ENCODE data around the gene RAB40C.

Gene RAB40C

GRCh38 chr16:671353-672131 lies 81.7 kb downstream of the RAB40C start:
- no peak for DNase-seq

DNA sequence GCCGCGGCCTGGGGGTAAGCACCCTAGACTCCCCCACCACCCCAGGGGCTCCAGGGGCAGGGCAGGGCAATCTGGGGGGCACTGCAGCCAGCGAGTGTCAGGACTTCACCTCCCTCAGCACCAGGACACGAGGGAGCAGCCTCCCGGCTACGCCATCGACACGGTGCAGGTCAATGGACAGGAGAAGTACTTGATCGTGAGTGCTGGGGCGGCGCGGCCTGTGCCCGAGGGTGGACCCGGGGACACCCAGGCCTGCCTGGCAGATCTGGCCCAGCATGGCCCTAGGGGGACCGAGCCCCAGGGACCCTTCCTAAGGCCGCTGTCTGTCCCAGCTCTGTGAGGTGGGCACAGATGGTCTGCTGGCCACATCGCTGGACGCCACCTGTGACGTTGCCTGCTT lies 82.5 kb downstream of the RAB40C start:
- no peak for DNase-seq

- DNase-seq = no peak
These were observed 83.0 kb downstream of the RAB40C start for GRCh38 chr16:672851-673250.

GRCh38 chr16:673399-673991 lies 83.6 kb downstream of the RAB40C start:
- DNase-seq = no peak

- no peak for DNase-seq
These were observed 84.5 kb downstream of the RAB40C start for GRCh38 chr16:674214-674881.

DNA sequence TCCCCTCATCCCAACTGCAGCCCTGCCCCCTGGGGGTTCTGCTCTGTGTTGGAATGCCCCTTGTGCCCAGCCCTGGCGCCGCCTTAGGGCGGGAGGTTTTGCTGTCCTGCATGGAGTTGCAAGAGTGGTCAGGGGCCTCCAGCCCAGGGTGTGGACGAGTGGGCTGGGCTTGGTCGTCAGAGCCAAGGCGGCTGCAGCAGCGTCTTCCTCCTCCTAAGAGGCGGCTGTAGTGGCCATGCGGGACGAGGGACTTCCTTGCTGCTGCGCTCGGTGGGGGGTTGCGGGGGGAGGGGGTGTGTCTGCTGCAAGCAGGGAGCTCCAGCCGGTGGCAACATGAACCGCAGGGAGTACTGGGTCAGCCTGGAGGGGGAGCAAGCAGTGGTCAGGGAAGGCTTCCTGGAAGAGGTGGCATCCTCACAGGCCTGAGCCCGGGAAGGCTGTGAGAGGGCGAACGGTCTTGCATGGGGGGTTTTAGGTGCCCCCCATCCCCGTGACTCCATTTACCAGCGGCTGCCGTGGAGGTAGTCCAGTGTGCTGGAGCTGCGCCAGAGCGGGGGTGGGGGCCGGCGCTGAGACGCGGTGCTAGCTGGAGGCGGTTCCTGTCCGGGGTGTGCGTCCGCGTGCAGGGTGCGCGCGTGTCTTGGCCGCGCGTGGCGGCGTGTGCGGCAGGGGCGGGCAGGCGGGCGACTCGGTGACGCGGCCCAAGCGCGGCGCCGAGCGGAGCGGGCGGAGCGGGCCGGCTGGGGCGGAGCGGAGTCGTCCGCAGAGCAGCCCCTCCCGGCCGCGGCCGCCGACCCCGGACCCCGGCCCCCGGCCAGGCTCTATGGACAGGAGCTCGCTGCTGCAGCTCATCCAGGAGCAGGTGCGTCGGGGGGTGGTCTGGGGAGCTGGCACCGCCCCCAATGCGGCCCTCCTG lies 85.4 kb downstream of the RAB40C start, which contains the start of gene RHBDL1:
Gene RHBDL1 (plus strand): TSS at position 704 of the 916 bp plus-strand sequence. CDS start 120 bp downstream, at position 824.
- DNase-seq = peak; percentile 43

GRCh38 chr16:675884-676564 lies 86.2 kb downstream of the RAB40C start:
- no peak for DNase-seq

GRCh38 chr16:676565-676902 lies 86.7 kb downstream of the RAB40C start:
- no peak for DNase-seq

GRCh38 chr16:676913-677312 lies 87.0 kb downstream of the RAB40C start:
- DNase-seq = no peak

DNA sequence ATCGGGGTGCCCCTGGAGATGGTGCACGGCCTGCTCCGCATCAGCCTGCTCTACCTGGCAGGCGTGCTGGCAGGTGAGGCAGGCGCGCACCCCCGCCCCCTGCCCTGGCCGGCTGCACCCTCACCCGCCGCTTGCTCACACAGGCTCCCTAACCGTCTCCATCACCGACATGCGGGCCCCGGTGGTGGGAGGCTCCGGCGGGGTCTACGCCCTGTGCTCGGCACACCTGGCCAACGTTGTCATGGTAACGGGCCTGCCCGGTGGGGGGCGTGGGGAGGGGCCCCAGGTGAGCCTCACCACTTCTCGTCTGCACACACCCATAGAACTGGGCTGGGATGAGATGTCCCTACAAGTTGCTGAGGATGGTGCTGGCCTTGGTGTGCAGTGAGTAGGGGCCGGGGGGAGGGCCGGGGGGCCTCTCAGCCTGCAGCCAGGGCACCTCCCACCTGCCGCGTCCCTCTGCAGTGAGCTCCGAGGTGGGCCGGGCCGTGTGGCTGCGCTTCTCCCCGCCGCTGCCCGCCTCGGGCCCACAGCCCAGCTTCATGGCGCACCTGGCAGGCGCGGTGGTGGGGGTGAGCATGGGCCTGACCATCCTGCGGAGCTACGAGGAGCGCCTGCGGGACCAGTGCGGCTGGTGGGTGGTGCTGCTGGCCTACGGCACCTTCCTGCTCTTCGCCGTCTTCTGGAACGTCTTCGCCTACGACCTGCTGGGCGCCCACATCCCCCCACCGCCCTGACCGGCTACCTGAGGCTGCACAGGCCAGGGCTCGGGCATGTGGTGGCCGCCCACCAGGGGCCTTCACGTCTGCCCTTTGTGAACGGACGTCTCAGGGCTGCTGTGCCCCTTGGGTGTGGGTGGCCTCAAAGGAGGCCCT lies 87.7 kb downstream of the RAB40C start:
- DNase-seq = no peak

DNA sequence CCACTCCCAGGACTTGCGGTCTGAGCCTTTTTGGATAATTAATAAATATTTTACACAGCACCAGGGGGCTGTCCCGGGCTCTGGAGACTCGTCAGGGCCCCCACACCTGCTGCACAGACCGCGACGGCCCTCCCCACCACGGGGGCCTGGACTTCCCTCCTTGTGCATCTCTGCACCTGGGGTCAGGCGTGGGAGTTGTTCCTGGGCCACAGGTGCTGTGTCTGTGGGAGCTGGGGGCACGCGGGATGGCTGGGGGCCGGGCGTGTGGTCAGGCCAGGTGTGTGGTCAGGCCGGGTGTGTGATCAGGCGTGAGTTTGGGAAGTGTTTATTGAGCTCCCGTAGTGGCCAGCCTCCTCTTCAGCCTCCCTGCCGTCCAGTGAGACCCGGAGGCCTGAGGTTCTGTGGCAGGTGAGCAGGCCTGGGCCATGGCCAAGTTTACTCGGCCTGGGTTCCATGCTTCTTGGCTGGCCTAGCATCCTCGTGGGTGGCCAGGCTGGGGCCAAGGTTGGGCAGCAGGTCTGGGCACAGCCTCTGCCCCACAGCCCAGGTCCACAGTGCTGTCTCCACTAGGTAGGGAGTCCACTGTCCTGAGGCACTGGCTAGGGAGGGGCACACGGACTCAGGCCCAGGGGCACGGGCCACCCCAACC lies 88.5 kb downstream of the RAB40C start:
- no peak for DNase-seq
